ENCODE results near the gene LENG9. TPM values are rescaled to one million over a fixed set of nuclear protein-coding genes. Genes with fewer than 3 reads are reported as not detected.

LENG9 gene
- total RNA-seq, 1 experiment from 2014 or later: 14.7 TPM

DNA sequence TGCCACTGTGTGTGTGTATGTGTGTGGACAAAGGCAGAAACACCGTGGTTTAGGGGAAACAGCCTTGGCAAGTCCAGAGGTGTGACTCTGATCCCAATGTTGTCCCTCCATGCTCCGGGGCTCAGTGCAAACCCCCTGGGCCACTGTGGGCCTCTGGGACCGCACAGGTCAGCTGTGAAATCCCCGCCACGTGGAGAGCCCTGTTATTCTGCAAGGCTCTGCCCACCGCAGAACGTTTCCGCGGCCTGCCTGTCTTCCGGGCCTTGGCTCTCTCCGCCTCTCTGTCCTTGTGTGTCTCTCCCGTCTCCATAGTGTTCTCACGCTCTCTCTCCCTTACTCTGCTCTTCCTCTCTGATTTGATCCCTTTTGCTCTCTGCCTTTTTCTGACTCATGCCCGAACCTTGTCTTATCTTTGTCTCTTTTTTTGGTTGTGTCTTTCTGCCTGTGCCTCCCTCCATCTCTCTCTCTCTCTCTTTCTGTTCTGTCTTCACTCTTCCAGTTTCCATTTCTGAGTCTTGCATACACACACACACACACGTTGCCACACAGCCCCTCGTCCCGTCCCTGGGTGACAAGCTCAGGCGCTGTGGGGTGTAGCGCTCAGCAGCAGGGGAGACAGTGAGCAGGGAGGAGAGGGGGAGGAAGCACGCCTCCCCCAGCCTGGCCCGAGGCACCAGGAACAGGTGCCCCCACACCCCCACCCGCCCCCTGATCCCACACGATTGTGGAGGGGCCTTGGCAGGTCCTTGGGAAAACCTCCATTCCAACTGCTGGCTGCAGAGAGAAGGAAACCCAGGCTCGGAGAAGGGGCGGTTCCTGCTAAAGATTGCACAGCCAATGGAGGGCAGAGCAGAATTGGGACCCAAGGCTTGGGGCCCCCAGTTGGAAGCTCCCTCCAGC, 45.3 kb downstream of the LENG9 start:
- TF ChIP-seq CTCF (IDR thresholded peaks at IDR 0.05; ENCODE audit: unreplicated experiment): no peak
- Mint-ChIP-seq H3K9me3 (ENCODE audit: low read depth, unreplicated experiment) (peaks cover 12% of the 10 kb centered on the region), H3K4me3 (ENCODE audit: low read depth, unreplicated experiment) (no peak overlapping the region), H3K27me3 (ENCODE audit: unreplicated experiment) (peaks cover 51% of the 10 kb centered on the region), H3K4me1 (ENCODE audit: low read depth, unreplicated experiment) (peaks cover 13% of the 10 kb centered on the region), H3K36me3 (ENCODE audit: insufficient read depth, unreplicated experiment) (no peaks in the 10 kb centered on the region), H3K27ac (ENCODE audit: unreplicated experiment) (no peak overlapping the region)
- DNase-seq: no peak
- BruUV-seq (replicated peaks): no TSS peak
- CTCF ChIA-PET: interaction anchor here (0.7 to 2.2 kb wide), 2 partner anchors 12 to 26 kb away, joined by 6 to 17 read pairs; no protein-coding TSS in a partner anchor
- intact Hi-C loops (cut with micrococcal nuclease; ENCODE audit: unreplicated experiment): no loop called here

GRCh38 chr19:54416695-54417491, 46.7 kb downstream of the LENG9 start:
- Mint-ChIP-seq H3K27ac (ENCODE audit: unreplicated experiment) (no peak overlapping the region), H3K4me3 (ENCODE audit: low read depth, unreplicated experiment) (no peak overlapping the region), H3K36me3 (ENCODE audit: insufficient read depth, unreplicated experiment) (no peaks in the 10 kb centered on the region), H3K27me3 (ENCODE audit: unreplicated experiment) (peaks cover 52% of the 10 kb centered on the region), H3K9me3 (ENCODE audit: low read depth, unreplicated experiment) (peaks cover 12% of the 10 kb centered on the region), H3K4me1 (ENCODE audit: low read depth, unreplicated experiment) (peaks cover 13% of the 10 kb centered on the region)
- no TSS peak for BruUV-seq (replicated peaks)
- no peak for TF ChIP-seq CTCF (IDR thresholded peaks at IDR 0.05; ENCODE audit: unreplicated experiment)
- CTCF ChIA-PET: no interaction called here
- no peak for DNase-seq
- intact Hi-C loops (cut with micrococcal nuclease; ENCODE audit: unreplicated experiment): no loop called here

DNA sequence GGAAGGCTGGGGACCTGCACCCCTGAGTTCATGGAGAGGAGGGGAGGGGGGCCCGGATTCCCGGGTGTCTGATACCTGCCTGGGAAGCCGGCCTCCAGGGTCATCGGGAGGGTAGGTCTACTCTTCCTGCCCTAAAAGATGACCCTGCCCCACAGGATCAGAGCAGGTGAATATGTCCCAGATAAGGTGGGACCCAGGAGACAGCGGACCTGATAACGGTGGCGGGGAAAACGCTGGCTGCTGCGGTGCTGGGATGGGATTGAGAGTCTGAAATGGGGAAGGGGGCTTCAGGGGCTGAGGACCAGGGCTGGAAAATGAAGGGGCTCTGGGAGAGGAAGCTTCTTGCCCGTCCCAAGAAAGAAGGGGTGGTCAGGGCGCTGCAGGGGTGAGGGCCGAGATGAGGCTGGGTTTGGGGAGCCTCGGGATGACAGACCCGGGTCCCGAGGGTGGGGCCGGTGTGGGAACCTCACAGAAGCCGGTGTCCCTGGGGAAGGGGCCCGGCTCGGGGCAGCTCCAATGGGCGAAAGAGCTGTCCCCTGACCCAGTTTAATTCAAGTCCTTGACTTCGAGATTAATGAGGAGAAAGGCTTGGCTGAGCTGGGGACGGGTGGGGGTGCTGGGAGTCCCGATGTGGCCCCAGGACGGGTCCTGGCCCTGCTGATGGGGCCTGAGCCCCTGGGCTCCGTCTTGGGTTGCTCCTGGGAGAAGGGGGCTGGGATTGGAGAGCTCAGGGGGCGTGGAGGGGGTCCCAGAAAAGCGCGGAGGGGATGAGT, 47.5 kb downstream of the LENG9 start:
- DNase-seq: no peak
- Mint-ChIP-seq H3K4me1 (ENCODE audit: low read depth, unreplicated experiment) (peaks cover 13% of the 10 kb centered on the region), H3K27ac (ENCODE audit: unreplicated experiment) (no peak overlapping the region), H3K4me3 (ENCODE audit: low read depth, unreplicated experiment) (no peak overlapping the region), H3K9me3 (ENCODE audit: low read depth, unreplicated experiment) (peaks cover 12% of the 10 kb centered on the region), H3K36me3 (ENCODE audit: insufficient read depth, unreplicated experiment) (no peaks in the 10 kb centered on the region), H3K27me3 (ENCODE audit: unreplicated experiment) (peaks cover 59% of the 10 kb centered on the region)
- intact Hi-C loops (cut with micrococcal nuclease; ENCODE audit: unreplicated experiment): no loop called here
- no TSS peak for BruUV-seq (replicated peaks)
- CTCF ChIA-PET: interaction anchor here (0.5 to 1.1 kb wide), 3 partner anchors 24 to 589 kb away, joined by 3 to 5 read pairs (median 3); no protein-coding TSS in a partner anchor
- no peak for TF ChIP-seq CTCF (IDR thresholded peaks at IDR 0.05; ENCODE audit: unreplicated experiment)

Measured in Calu3 (cell line).